Esophagus (tissue), 2 donors: ENCODE results near the gene TEX44. TPM values are rescaled to one million over a fixed set of nuclear protein-coding genes. Genes with fewer than 3 reads are reported as not detected.
"Not testable (repeated sequence)": the region's sequence is repeated elsewhere in the genome, so short reads cannot be mapped to it uniquely, and the experiment has no call there.

Experiments
- H3K27ac ChIP-seq, 2 donors: one replicate each; pipeline ENCODE4 v1.5.1; 2013; ENCODE audit warnings: low read depth in 2 of 2, mild to moderate bottlenecking in 2 of 2, inconsistent platforms in 1 of 2, low read length in 1 of 2, moderate library complexity in 1 of 2
- H3K27me3 ChIP-seq, 2 donors: one replicate each; pipeline ENCODE4 v1.6.1; 2013; ENCODE audit warnings: low read length in 2 of 2, control low read depth in 1 of 2, mild to moderate bottlenecking in 1 of 2; ENCODE audit not compliant: insufficient read depth in 2 of 2, control insufficient read depth in 1 of 2
- H3K36me3 ChIP-seq, 2 donors: one replicate each; pipeline ENCODE4 v1.6.1; 2013; ENCODE audit warnings: low read length in 1 of 2; ENCODE audit not compliant: control insufficient read depth in 2 of 2, insufficient read depth in 2 of 2
- H3K4me1 ChIP-seq, 2 donors: one replicate each; pipeline ENCODE4 v1.6.1; 2013; ENCODE audit warnings: low read length in 1 of 2; ENCODE audit not compliant: control insufficient read depth in 2 of 2, insufficient read depth in 2 of 2
- H3K4me3 ChIP-seq, 2 donors: one replicate each; pipeline ENCODE4 v1.5.1; 2013; ENCODE audit warnings: low read length in 2 of 2, mild to moderate bottlenecking in 2 of 2, low read depth in 1 of 2, moderate library complexity in 1 of 2
- H3K9me3 ChIP-seq, 2 donors: one replicate each; pipeline ENCODE4 v1.6.1; 2013; ENCODE audit warnings: mild to moderate bottlenecking in 2 of 2, low read depth in 1 of 2, low read length in 1 of 2, moderate library complexity in 1 of 2; ENCODE audit not compliant: control insufficient read depth in 2 of 2, insufficient read depth in 1 of 2
- WGBS, 2 donors: extraction: QIAGEN DNeasy Blood & Tissue Kit; methylation state at CpG; one replicate each; pipeline ENCODE4 v1.1.7; 2013; 5-methylcytosine and 5-hydroxymethylcytosine counted together
- polyA plus RNA-seq, 2 donors: library from polyadenylated mRNA; stranded (reverse); fragments of 200-250 nt; gene quantifications; one replicate each; pipeline ENCODE4 v1.2.3, GENCODE V29; 2013
- donor health status: healthy with polysubstance abuse.
- donor health status: Bipolar disorder and iron deficiency.

TEX44 gene
- polyA plus RNA-seq, 2 donors = not detected

- not testable (repeated sequence) for H3K4me3 ChIP-seq, H3K36me3 ChIP-seq, H3K4me1 ChIP-seq, H3K27ac ChIP-seq, H3K9me3 ChIP-seq, H3K27me3 ChIP-seq
- 78 to 91% methylated on average over 5 of the region's 5 CpGs for WGBS, 2 donors
Measured at GRCh38 chr2:231570915-231571314, 21.7 kb upstream of the TEX44 start.

GRCh38 chr2:231571661-231572191 is 20.9 kb upstream of the TEX44 start:
- Histone ChIP-seq H3K4me3 (no peak overlapping the region), H3K4me1 (no peaks in the 10 kb centered on the region), H3K36me3 (no peaks in the 10 kb centered on the region), H3K9me3 (peaks cover 0 to 2% of the 10 kb centered on the region in 2 donors), H3K27me3 (no peaks in the 10 kb centered on the region), H3K27ac (no peak overlapping the region)
- 57 to 78% methylated on average over 4 of the region's 4 CpGs for WGBS, 2 donors

- no peak overlapping the region for H3K27ac ChIP-seq
- no peaks in the 10 kb centered on the region for H3K4me1 ChIP-seq
- 64 to 69% methylated on average over 4 of the region's 4 CpGs for WGBS, 2 donors
- H3K27me3 ChIP-seq = no peaks in the 10 kb centered on the region
- no peaks in the 10 kb centered on the region for H3K36me3 ChIP-seq
- no peak overlapping the region for H3K4me3 ChIP-seq
- H3K9me3 ChIP-seq = peaks cover 0 to 2% of the 10 kb centered on the region in 2 donors
Measured at GRCh38 chr2:231573096-231573495, 19.6 kb upstream of the TEX44 start.

- no peaks in the 10 kb centered on the region for H3K27me3 ChIP-seq
- H3K27ac ChIP-seq = no peak overlapping the region
- no peaks in the 10 kb centered on the region for H3K4me1 ChIP-seq
- H3K9me3 ChIP-seq = peaks cover 0 to 2% of the 10 kb centered on the region in 2 donors
- 86 to 87% methylated on average over 15 of the region's 15 CpGs for WGBS, 2 donors
- H3K4me3 ChIP-seq = no peak overlapping the region
- H3K36me3 ChIP-seq = no peaks in the 10 kb centered on the region
Measured at GRCh38 chr2:231573698-231574421, 18.8 kb upstream of the TEX44 start.

DNA sequence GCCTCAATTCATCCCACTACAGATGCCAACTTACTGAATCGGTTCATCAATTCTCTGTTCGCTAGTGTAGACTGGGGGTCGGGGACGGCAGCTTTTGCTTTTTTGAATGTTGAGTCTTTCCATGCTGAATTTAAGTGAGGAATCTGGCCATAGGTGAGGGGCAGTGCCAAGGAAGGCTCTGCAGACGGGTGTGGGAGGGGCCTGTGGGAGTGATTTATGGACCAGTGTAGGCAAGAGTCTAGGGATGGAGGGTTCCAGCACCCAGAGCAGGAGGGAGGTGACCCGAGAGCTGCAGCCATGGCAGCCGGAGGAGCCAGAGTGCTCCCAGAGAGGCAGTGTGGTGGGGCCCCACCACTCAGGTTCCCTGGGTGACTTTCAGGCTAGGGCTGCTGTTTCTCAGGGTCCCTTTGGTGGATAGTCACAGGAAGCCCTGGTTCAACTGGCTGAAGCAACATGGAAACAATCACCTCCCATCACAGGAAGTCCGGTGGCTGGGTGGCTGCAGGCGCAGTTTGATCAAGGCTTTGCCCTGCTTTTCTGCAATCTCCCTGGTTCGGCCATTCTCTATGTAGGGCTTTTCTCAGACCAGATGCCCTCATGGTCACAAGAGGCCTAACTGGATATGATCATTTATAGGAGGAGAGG is 16.9 kb upstream of the TEX44 start:
- no peak overlapping the region for H3K4me3 ChIP-seq
- WGBS, 2 donors = 92 to 93% methylated on average over 10 of the region's 10 CpGs
- no peaks in the 10 kb centered on the region for H3K27me3 ChIP-seq
- H3K9me3 ChIP-seq = peaks cover 0 to 2% of the 10 kb centered on the region in 2 donors
- no peak overlapping the region for H3K27ac ChIP-seq
- H3K4me1 ChIP-seq = no peaks in the 10 kb centered on the region
- no peaks in the 10 kb centered on the region for H3K36me3 ChIP-seq

- H3K36me3 ChIP-seq = no peaks in the 10 kb centered on the region
- H3K4me1 ChIP-seq = no peaks in the 10 kb centered on the region
- H3K27ac ChIP-seq = no peak overlapping the region
- WGBS, 2 donors = 89 to 93% methylated on average over 4 of the region's 4 CpGs
- no peaks in the 10 kb centered on the region for H3K27me3 ChIP-seq
- H3K4me3 ChIP-seq = no peak overlapping the region
- peaks cover 0 to 2% of the 10 kb centered on the region in 2 donors for H3K9me3 ChIP-seq
Measured at GRCh38 chr2:231576465-231576864, 16.2 kb upstream of the TEX44 start.

DNA sequence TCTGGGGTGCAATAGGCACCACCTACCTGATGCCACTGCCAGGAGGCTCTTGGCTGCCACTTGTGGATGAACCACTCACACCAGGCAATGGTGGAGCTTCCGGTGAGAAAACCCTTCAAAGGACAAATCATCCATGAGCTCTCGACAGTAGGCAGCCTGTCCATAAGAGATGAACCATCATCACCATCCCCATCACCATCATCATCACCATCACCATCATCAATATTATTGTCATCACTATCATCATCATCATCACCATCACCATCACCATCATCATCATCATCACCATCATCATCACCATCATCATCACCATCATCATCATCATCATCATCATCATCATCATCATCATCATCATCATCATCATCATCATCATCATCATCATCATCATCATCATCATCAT is 14.0 kb upstream of the TEX44 start:
- 97 to 98% methylated on average over 2 of the region's 2 CpGs for WGBS, 2 donors
- H3K4me3 ChIP-seq, H3K9me3 ChIP-seq, H3K27me3 ChIP-seq, H3K36me3 ChIP-seq, H3K4me1 ChIP-seq, H3K27ac ChIP-seq: not testable (repeated sequence)

DNA sequence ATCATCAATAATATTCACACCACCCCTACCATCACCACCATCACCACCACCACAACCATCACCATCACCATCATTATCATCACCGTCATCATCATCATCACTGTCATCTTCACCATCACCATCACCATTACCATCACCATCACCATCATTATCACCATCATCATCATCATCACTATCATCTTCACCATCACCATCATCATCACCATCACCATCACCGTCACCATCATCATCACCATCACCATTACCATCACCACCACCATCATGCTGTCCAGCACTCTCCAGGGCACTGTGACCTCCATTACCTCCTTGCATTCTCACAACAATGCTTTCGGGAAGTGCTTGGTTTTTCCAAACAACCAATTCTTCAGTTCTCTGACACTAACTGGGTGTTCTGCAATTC is 13.1 kb upstream of the TEX44 start:
- no peak overlapping the region for H3K27ac ChIP-seq
- 92 to 94% methylated on average over 3 of the region's 3 CpGs for WGBS, 2 donors
- H3K4me3 ChIP-seq = no peak overlapping the region
- H3K36me3 ChIP-seq = no peaks in the 10 kb centered on the region
- H3K9me3 ChIP-seq = peaks cover 0 to 2% of the 10 kb centered on the region in 2 donors
- no peaks in the 10 kb centered on the region for H3K27me3 ChIP-seq
- H3K4me1 ChIP-seq = no peaks in the 10 kb centered on the region

DNA sequence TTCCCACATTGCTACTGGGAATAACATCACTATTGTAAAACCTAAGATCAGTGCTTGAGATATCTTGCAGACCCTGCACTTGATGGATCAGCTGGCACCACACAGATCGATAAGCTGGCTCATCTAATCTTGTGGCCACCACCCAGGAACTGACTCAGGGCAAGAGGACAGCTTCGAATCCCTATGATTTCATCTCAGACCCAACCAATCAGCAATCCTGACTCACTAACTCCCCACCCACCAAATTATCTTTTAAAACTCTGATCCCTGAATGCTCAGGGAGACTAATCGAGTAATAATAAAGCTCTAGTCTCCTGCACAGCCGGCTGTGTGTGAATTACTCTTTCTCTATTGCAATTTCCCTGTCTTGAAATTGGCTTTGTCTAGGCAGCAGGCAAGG is 11.3 kb upstream of the TEX44 start:
- Histone ChIP-seq H3K4me1 (no peaks in the 10 kb centered on the region), H3K9me3 (no peaks in the 10 kb centered on the region), H3K27ac (no peak overlapping the region), H3K36me3 (no peaks in the 10 kb centered on the region), H3K4me3 (no peak overlapping the region), H3K27me3 (no peaks in the 10 kb centered on the region)
- 70 to 73% methylated on average over 4 of the region's 4 CpGs for WGBS, 2 donors

GRCh38 chr2:231583982-231584381 is 8.7 kb upstream of the TEX44 start:
- Histone ChIP-seq H3K4me3 (no peak overlapping the region), H3K27me3 (no peaks in the 10 kb centered on the region), H3K36me3 (no peaks in the 10 kb centered on the region), H3K4me1 (no peaks in the 10 kb centered on the region), H3K27ac (no peak overlapping the region), H3K9me3 (no peaks in the 10 kb centered on the region)
- WGBS, 2 donors = 67 to 69% methylated on average over 11 of the region's 11 CpGs
